ENCODE results near the gene KRTAP22-2.

DNA sequence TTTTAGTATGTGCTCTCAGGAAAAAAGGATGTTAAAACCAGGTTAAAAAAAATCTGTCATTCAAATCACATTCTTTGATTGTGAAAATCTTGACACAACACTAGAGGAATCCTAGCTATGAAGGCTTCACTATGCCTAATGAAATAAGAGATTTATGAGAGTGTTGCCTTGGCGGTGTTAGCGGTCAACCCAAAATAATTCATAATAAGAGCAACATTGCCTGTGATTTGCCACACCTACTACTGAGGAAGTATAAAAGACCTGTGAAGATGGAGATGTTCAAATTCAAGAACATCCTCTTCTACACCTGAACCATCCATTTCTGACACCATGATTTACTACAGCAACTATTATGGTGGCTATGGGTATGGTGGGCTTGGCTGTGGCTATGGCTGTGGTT is 25.9 kb upstream of the KRTAP22-2 start, which contains the start of gene KRTAP20-1:
- no peak for TF ChIP-seq JUN (IDR thresholded peaks at IDR 0.05; ENCODE audit: borderline replicate concordance, insufficient read depth, insufficient read length, low read depth)
- TF ChIP-seq, protein P1, sequence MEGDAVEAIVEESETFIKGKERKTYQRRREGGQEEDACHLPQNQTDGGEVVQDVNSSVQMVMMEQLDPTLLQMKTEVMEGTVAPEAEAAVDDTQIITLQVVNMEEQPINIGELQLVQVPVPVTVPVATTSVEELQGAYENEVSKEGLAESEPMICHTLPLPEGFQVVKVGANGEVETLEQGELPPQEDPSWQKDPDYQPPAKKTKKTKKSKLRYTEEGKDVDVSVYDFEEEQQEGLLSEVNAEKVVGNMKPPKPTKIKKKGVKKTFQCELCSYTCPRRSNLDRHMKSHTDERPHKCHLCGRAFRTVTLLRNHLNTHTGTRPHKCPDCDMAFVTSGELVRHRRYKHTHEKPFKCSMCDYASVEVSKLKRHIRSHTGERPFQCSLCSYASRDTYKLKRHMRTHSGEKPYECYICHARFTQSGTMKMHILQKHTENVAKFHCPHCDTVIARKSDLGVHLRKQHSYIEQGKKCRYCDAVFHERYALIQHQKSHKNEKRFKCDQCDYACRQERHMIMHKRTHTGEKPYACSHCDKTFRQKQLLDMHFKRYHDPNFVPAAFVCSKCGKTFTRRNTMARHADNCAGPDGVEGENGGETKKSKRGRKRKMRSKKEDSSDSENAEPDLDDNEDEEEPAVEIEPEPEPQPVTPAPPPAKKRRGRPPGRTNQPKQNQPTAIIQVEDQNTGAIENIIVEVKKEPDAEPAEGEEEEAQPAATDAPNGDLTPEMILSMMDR (IDR thresholded peaks at IDR 0.05; ENCODE audit: extremely low read depth in 1 of 2, insufficient read depth in 1 of 2, low read depth in 1 of 2, low read length in 2 of 2), result no peak
- TF ChIP-seq, protein P2, sequence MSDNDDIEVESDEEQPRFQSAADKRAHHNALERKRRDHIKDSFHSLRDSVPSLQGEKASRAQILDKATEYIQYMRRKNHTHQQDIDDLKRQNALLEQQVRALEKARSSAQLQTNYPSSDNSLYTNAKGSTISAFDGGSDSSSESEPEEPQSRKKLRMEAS (IDR thresholded peaks at IDR 0.05; ENCODE audit: insufficient read depth, insufficient read length), result no peak
- no peak for TF ChIP-seq POLR2AphosphoS5 (IDR thresholded peaks at IDR 0.05; ENCODE audit: insufficient read depth, low read depth, low read length)
- TF ChIP-seq EZH2 (IDR thresholded peaks at IDR 0.05; ENCODE audit: borderline replicate concordance, low read depth, low read length, severe bottlenecking), result no peak
- TF ChIP-seq POLR2A (IDR thresholded peaks at IDR 0.05; ENCODE audit: low read depth, low read length), result no peak
- no peak for TF ChIP-seq GATA2 (IDR thresholded peaks at IDR 0.05; ENCODE audit: insufficient read depth, insufficient read length, low read depth, low read length)
